ENCODE results near the gene CTSA. TPM values are rescaled to one million over a fixed set of nuclear protein-coding genes. Genes with fewer than 3 reads are reported as not detected.

The CTSA gene
- total RNA-seq, 4 donors from 2014 or later = 42.7 to 103 (median 51.3) TPM

- Histone ChIP-seq H3K27me3 (no peaks in the 10 kb centered on the region), H3K36me3 (peaks cover 4 to 5% of the 10 kb centered on the region in 2 donors), H3K4me3 (replicated peaks in 1 of 3) (no peak overlapping the region), H3K27ac (no peak overlapping the region), H3K4me1 (peaks cover 10 to 28% of the 10 kb centered on the region in 2 donors), H3K9me3 (no peaks in the 10 kb centered on the region)
- TF ChIP-seq POLR2A (IDR thresholded peaks at IDR 0.05) (no peak), CTCF (IDR thresholded peaks at IDR 0.05) (no peak)
- 83 to 96% methylated on average over 2 to 3 of the region's 3 CpGs for WGBS, 2 donors
- intact Hi-C loops (cut with DNase I) = no loop called here
- DNase-seq = no peak
These were observed 2.5 kb upstream of the CTSA start for GRCh38 chr20:45888681-45889080.

- TF ChIP-seq CTCF (IDR thresholded peaks at IDR 0.05) = peak; percentile 11 to 61 (median 34)
- no peak for TF ChIP-seq POLR2A (IDR thresholded peaks at IDR 0.05)
- 1 to 2% methylated on average over 22 to 32 of the region's 79 CpGs for WGBS, 2 donors
- Histone ChIP-seq H3K27me3 (no peaks in the 10 kb centered on the region), H3K36me3 (peaks cover 0 to 9% of the 10 kb centered on the region in 2 donors), H3K27ac (peak overlapping the region; percentile 66 to 79 (median 68)), H3K4me3 (replicated peaks in 1 of 3) (peak overlapping the region; percentile 16 to 81 (median 67)), H3K9me3 (no peaks in the 10 kb centered on the region), H3K4me1 (peaks cover 10 to 24% of the 10 kb centered on the region in 2 donors)
- intact Hi-C loops (cut with DNase I) = loop anchor here (5.0 kb wide), 1 partner anchor 42 kb away; the partner anchor contains the start of gene PCIF1
- peak; percentile 79 to 82 for DNase-seq
These were observed 804 bp upstream of the CTSA start for GRCh38 chr20:45890077-45890984.

GRCh38 chr20:45892049-45892825 is 1.1 kb downstream of the CTSA start:
- Histone ChIP-seq H3K36me3 (peaks cover 0 to 9% of the 10 kb centered on the region in 2 donors), H3K4me3 (replicated peaks in 1 of 3) (peak overlapping the region in 1 of 3 donors; percentile 67), H3K9me3 (no peaks in the 10 kb centered on the region), H3K4me1 (peaks cover 10 to 24% of the 10 kb centered on the region in 2 donors), H3K27me3 (no peaks in the 10 kb centered on the region), H3K27ac (no peak overlapping the region)
- 83 to 86% methylated on average over 9 of the region's 9 CpGs for WGBS, 2 donors
- peak in 1 of 2 donors; percentile 41 for DNase-seq
- no peak for TF ChIP-seq CTCF (IDR thresholded peaks at IDR 0.05)
- TF ChIP-seq POLR2A (IDR thresholded peaks at IDR 0.05) = no peak
- intact Hi-C loops (cut with DNase I) = loop anchor here (5.0 kb wide), 1 partner anchor 40 kb away; the partner anchor contains the start of gene PCIF1

- no peak for TF ChIP-seq CTCF (IDR thresholded peaks at IDR 0.05)
- no peak for TF ChIP-seq POLR2A (IDR thresholded peaks at IDR 0.05)
- Histone ChIP-seq H3K9me3 (no peaks in the 10 kb centered on the region), H3K4me1 (peaks cover 10 to 24% of the 10 kb centered on the region in 2 donors), H3K4me3 (replicated peaks in 1 of 3) (no peak overlapping the region), H3K27ac (no peak overlapping the region), H3K36me3 (peaks cover 0 to 9% of the 10 kb centered on the region in 2 donors), H3K27me3 (no peaks in the 10 kb centered on the region)
- intact Hi-C loops (cut with DNase I) = loop anchor here (5.0 kb wide), 1 partner anchor 39 kb away; the partner anchor contains the start of gene PCIF1
- DNase-seq = no peak
- 75 to 78% methylated on average over 1 to 4 of the region's 4 CpGs for WGBS, 2 donors
These were observed 1.8 kb downstream of the CTSA start for GRCh38 chr20:45892828-45893500.

Measured in thyroid gland (tissue), 4 donors.